NCI-H226 (cell line): ENCODE data around the gene ZMAT3.

Experiments
- DNase-seq: peaks from one replicate; pipeline ENCODE4 v3.0.0-alpha.2; 2015

Gene ZMAT3

GRCh38 chr3:179018808-179019207 lies 52.8 kb downstream of the ZMAT3 start:
- no peak for DNase-seq

DNA sequence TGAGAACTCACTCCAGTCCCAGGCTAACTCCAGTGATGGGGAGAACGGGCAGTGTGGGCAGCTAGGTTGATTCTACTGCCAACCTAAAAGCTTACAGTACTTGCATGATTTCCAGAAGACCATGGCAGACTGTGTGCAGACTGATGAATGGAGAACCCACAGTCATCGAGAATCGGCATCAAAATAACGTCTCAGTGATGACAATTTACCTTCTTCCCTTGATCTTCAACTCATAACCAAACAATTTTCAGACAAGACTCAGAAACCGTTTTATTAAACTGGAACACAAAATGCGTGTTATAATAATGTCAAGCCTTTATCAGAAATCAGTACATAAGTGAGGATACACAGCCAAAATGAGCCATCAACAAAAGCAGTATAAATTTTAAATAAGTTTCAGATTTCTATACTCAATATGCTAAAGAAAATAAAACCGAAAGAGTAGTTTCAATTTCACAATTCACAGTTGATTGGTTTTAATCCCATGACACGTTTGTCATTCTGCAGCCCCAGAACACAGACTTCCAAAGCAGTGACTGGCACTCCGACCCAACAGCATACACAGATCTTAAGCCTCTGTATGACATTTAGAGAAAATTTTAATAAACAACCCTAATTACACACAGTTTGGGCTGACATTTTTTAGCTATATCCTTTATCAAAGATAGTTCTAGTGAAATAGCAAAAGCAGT lies 54.5 kb downstream of the ZMAT3 start:
- DNase-seq = no peak

GRCh38 chr3:179015551-179016020 lies 56.0 kb downstream of the ZMAT3 start:
- peak; percentile 23 for DNase-seq

DNA sequence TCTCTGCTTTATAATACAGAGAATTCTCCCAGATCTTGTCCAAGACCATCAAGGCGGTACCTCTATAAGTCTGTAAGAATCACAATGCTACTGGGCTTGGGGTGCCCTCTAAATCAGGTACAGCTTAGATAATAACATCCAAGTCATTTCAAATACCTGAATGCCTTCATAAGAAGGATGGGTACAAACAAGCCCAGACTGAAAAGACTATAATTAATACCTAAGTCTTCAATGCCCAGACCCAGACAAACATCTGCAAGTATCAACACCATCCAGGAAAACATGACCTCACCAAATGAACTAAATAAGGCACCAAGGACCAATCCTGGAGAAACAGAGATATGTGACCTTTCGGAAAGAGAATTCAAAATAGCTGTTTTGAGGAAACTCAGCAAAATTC lies 65.9 kb downstream of the ZMAT3 start:
- no peak for DNase-seq

DNA sequence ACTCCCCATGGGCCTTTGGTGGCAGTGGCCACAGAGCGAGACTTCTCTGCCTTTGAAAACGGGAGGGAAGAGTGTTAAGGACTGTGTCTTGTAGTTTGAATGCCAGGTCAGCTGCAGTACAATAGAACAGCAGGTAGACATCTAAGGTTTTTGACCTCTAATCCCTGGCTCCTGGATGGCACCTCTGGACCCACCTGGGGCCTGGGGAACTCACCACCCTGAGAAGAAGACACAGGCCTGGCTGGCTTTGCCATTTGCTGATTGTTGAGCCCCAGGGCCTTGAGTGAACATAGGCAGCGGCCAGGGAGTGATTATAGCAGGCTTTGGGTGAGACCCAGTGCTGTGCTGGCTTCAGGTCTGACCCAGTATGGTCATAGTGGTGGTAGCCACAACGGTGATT lies 66.4 kb downstream of the ZMAT3 start:
- DNase-seq = no peak

DNA sequence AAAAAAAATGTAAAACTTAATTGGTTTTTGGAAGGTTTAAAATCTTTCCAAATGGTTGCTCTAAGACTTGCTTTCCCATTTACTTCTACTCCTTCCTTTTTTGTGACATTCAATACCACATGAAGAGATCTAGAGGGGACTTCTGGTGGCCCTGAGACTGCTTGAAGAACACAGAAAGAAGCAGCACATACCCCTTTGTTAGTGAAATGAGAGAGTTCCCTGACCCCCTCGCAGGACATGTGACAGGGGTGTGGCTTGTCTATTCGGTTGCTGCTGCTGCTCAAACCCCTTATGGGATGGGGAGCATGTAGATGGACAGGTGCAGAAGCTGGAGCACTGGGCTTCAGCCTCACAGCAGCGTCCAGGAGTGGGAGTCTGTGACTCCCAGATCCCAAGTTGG lies 71.0 kb downstream of the ZMAT3 start:
- no peak for DNase-seq

- DNase-seq = no peak
Measured at GRCh38 chr3:179000144-179000543, 71.5 kb downstream of the ZMAT3 start.

GRCh38 chr3:178996399-178996798 lies 75.2 kb downstream of the ZMAT3 start:
- DNase-seq = no peak

DNA sequence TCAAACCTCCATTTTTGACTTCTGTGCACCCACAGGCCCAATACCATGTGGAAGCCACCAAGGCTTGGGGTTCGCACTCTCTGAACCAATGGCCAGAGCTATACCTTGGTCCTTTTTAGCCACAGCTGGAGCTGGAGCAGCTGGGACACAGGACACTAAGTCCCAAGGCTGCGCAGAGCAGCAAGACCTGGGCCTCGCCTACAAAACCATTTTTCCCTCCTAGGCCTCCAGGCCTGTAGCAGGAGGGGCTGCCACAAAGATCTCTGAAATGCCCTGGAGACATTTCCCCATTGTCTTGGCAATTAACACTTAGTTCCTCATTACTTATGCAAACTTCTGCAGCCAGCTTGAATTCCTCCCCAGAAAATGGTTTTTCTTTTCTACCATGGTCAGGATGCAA lies 81.3 kb downstream of the ZMAT3 start:
- DNase-seq = no peak

DNA sequence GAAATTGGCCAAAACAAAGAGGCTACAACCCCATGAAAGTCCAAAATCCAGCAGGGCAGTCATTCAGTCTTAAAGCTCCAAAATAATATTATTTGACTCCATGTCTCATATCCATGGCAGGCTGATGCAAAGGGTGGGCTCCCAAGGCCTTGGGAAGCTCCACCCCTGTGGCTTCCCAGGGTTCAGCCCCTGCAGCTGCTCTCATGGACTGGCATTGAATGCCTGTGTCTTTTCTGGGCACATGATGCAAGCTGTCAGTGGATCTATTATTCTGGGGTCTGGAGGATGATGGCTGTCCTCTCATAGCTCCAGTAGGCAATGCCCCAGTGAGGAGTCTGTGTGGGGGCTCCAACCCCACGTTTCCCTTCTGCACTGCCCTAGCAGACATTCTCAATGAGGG lies 81.8 kb downstream of the ZMAT3 start:
- no peak for DNase-seq

- DNase-seq = no peak
Measured at GRCh38 chr3:178987745-178988144, 83.9 kb downstream of the ZMAT3 start.

GRCh38 chr3:178986456-178986855 lies 85.2 kb downstream of the ZMAT3 start:
- no peak for DNase-seq

- no peak for DNase-seq
Measured at GRCh38 chr3:178982137-178982536, 89.5 kb downstream of the ZMAT3 start.

DNA sequence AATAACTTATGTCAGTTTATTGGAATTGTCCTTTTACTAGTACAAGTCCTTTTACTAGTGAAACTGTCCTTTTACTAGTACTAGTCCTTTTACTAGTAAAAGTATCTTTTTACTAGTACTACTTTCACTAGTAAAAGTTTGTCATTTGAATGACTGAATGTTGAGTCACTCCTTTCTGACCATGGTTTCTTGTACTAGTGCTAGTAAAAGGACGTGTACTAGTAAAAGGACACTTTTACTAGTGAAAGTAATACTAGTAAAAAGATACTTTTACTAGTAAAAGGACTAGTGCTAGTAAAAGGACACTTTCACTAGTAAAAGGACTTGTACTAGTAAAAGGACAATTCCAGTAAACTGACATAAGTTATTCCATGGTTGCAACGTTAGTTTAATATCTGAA lies 96.3 kb downstream of the ZMAT3 start:
- no peak for DNase-seq

DNA sequence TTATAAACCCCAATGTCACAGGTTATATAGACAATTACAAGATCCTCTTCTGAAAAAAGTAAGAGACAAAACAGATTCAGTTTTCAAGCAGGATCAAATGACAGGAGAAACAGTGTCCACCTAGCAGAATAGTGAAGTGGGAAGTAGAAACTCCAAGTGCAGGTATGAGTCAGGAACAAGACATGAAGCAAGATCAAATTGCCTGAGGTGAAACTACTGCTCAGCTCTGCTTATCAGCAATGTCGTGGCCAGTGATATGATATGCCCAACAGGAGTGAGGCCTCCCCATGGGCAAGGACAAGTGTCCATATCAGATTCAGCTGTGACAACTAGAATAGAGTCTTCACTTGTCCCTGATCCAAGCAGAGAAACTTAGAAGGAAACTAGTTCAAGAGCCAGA lies 100.0 kb downstream of the ZMAT3 start:
- DNase-seq = peak; percentile 54

- DNase-seq = no peak
Measured at GRCh38 chr3:178969004-178969700, 102.5 kb downstream of the ZMAT3 start.
